Measurements from ENCODE around the gene CLIC4.
"Not testable (repeated sequence)": the region's sequence is repeated elsewhere in the genome, so short reads cannot be mapped to it uniquely, and the experiment has no call there.

CLIC4 gene

DNA sequence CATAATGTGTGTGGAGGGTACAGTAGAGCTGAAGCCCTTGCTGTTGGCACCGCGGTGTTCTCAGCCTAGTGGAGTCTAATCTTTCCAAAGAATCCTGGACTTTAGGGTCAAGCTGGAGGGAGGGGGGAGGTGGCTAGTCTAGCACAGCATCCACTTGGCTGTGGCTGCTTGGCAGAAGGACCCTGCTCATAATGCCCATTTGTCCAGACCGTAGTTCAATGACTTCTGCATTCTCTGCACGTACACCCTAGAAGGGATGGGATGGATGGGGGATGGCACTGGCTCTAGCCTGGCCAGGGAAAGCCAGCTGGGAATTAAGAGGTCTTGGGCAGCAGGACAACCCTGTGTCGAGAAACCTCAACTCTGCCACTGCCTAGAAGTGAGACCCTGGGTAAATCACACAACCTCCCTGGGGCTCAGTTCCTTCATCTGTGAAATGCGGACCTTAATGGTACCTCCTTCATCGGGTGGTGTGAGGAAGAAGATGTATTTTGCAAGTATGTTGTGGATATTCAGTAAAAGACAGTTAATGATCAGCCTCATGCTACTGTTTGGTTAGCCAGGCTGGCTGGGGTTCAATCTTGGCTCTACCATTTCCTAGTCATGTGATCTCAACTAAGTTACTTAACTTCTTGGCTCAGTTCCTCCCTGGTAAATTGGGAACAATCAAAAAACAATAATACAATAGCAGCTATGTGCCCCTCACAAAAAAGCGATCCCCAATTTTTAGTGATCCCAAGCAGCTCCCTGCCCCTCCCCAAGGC lies 27.2 kb upstream of the CLIC4 start:
- DNase-seq (ENCODE audit: low read depth), result no peak

DNA sequence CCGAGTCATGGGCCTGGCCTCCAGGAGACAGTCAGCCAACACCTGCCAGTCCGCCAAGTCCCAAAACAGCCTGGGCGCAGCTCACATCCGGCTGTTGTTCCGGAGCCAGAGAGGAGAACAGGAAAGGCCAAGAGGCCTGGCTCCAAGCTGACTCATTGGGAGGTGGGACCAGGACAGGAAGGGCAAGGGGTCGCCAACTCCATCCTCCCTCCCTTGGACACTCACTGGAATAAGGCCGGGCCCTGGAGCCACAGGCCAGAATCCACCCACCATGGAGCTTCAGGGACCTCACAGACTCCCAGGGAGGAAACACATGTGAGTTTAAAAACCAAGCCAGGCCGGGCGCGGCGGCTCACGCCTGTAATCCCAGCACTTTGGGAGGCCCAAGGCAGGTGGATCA lies 25.1 kb upstream of the CLIC4 start:
- no peak for DNase-seq (ENCODE audit: low read depth)

DNA sequence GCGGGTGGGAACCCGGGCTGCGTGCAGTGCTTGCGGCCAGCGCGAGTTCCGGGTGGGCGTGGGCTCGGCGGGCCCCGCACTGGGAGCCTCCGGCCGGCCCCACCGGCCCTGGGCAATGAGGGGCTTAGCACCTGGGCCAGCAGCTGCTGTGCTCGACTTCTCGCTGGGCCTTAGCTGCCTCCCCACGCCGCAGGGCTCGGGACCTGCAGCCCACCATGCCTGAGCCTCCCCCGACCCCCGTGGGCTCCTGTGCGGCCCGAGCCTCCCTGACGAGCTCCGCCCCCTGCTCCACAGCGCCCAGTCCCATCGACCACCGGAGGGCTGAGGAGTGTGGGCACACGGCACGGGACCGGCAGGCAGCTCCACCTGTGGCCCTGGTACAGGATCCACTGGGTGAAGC lies 23.7 kb upstream of the CLIC4 start:
- DNase-seq (ENCODE audit: low read depth), result no peak

DNA sequence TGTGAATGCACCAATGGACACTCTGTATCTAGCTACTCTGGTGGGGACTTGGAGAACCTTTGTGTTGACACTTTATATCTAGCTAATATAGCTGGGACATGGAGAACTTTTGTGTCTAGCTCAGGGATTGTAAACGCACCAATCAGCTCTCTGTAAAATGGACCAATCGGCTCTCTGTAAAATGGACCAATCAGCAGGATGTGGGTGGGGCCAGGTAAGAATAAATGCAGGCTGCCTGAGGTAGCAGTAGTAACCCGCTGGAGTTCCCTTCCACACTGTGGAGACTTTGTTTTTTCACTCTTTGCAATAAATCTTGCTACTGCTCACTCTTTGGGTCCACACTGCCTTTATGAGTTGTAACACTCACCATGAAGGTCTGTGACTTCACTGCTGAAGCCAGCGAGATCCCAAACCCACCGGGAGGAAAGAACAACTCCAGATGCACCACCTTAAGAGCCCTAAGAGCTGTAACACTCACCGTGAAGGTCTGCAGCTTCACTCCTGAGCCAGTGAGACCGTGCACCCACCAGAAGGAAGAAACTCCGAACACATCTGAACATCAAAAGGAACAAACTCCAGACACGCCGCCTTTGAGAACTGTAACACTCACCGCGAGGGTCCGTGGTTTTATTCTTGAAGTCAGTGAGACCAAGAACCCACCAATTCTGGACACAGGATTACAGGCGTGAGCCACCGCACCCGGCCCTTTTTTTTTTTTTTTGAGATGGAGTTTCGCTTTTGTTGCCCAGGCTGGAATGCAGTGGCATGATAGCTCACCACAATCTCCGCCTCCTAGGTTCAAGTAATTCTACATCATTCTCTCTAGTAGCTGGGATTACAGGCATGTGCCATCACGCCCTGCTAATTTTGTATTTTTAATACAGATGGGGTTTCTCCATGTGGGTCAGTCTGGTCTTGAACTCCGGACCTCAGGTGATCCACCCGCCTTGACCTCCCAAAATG lies 22.9 kb upstream of the CLIC4 start:
- not testable (repeated sequence) for DNase-seq (ENCODE audit: low read depth)

DNA sequence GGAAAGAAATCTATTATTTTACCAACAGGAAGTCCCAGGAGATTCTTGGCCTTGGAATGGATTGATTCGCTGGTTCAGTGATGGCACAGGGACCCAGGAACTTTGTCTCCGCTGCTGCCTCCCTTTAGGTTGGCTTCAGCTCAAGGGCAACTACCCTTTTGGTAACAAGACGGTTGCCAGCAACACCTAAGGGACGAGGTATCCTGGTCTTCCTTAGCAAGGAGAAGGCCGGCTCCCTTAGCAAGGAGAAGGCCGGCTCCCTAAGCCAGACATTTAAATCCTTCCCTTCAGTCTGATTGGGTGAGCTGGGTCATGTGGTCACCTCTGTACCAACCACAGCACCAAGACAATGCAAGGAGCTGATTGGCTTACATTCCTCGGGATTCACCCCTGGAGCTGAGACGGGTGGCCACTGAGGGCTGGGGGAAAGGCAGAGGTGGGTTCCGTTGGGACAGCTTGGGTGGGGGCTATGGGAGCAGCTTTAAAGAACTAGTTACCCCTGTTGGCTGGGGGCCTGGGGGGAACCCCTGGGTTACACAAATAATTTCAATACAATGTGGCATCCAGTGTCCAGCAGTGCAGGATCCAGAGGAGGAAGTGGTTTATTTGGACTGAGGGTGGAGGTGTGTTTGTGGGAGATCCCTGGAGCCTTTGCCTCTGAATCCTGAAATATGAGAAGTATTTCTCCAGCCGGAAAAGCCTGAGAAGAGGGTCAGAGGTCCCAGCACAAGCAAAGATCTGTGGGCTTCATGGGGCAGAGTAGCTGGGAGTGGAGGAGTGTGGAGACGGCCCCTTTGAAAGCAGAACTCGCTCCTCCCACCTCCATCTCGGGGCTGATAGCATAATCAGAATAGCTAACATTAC lies 20.7 kb upstream of the CLIC4 start:
- no peak for DNase-seq (ENCODE audit: low read depth)

DNA sequence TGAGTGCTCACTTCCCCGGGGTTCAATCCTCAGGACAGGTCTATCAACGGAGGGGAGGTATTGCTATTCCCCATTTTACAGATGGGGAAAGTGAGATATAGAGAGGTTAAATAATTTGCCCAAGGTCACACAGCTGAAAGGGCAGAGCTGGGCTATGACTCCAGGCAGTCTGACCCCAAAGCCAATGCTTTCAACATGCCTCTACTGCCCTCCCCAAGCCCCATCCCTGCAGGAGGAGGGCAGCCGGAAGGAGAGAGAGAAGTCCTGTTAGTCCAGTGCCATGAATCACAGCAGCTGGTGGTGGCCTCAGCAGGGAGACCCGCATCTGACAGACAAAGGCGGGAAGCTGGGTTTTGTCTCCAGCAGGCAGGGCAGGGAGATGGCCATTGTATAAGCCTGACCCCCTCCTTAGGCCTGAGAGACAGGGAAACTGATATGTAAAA lies 20.0 kb upstream of the CLIC4 start:
- DNase-seq (ENCODE audit: low read depth), result no peak

DNA sequence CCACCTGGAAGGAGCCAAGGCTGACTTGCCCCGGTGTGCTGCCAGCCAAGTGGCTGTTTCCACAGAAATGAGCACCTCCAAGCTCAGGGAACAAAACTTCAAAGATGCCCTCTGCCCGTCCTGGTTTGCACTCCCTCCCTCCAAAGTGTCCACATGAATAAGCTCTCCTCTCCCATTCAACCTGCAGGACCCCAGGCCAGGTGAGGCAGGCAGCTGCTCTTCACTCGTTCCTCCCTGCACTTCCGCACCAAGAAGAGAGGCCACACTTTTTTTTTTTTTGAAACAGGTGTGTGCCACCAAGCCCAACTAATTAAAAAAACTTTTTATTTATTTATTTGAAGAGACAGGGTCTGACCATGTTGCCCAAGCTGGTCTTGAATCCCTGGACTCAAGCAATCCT lies 18.5 kb upstream of the CLIC4 start:
- no peak for DNase-seq (ENCODE audit: low read depth)

DNA sequence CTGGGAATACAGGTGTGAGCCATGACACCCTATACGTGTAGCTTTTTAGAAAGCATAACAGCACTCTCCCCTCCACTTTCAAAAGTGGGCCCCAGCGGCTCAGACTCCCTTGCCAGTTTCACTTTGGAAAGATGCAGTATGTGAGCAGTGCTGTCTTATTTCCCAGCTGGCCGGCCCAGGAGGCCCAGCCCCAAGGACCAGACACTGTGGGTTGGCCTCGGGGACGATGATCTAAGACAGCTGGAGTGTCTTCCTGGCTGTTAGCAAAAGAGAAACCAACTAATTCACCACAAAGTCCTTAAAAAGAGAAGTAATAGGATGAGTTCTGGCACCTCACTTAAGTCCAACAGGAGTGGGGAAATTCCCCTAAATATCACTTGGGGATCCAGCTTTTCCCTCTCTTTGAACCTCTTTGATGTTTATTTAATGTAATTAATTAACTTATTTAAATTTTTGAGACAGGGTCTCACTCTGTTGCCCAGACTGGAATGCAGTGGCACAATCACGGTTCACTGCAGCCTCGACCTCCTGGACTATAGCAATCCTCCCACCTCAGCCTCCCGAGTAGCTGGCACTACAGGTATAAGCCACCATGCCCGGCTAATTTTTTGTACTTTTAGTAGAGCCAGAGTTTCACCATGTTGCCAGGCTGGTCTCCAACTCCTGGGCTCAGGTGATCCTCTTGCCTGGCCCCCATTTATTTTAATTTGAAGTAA lies 17.6 kb upstream of the CLIC4 start:
- DNase-seq (ENCODE audit: low read depth), result no peak

DNA sequence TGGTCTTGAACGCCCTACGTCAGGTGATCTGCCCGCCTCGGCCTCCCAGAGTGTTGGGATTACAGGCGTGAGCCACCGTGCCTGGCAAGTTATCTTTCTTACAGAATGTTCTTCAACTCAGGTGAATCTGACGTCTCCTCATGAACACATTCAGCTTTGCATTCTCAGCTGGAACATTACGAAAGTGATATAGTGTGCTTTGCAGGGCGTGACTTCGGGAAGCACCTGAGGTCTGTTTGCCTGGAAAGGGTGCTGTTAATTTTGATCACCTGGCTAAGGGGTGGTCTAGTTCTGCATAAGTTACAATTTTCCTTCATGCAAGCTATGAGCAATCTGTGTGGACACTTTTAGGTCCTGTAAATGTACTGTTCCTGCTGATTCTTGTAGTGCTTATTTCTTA lies 16.3 kb upstream of the CLIC4 start:
- DNase-seq (ENCODE audit: low read depth), result no peak

DNA sequence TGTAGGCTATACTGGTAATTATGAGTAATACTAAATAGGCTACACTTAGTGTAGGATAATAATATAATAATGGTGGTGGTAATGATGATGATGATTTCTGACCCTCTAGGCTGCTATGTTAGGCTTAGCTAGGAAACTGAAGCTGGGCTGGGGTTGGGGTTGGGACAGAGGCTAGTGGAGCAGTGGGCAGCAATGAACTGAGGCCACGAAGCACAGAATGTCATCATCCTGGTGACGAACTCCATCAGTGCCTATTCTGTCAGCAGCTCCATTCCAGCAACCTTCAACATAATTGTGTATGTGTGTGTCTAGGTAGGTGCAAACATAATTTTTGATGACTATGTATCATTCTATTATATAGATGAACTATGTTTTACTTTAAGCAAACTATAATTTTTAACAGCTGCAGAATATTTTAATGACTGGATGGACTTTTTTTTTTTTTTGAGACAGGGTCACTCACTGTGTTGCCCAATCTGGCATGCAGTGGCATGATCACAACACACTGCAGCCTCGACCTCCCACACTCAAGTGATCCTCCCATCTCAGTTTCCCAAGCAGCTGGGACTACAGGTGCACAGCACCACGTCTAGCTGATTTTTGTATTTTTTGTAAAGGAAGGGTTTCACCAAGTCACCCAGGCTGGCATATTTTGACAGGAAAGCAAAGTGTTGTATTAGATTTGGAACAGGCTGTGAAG lies 12.9 kb upstream of the CLIC4 start:
- no peak for DNase-seq (ENCODE audit: low read depth)

DNA sequence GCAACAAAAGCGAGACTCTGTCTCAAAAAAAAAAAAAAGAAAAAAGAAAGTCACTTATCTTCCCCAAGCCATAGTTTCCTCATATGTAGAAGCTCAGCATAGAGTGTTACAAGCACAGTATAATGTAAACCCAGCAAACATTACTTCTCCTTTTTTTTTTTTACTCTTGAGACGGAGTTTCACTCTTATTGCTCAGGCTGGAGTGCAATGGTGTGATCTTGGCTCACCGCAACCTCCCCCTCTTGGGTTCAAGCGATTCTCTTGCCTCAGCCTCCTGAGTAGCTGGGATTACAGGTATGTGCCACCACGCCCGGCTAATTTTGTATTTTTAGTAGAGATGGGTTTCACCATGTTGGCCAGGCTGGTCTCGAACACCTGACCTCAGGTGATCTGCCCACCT lies 11.9 kb upstream of the CLIC4 start:
- DNase-seq (ENCODE audit: low read depth), result not testable (repeated sequence)

DNA sequence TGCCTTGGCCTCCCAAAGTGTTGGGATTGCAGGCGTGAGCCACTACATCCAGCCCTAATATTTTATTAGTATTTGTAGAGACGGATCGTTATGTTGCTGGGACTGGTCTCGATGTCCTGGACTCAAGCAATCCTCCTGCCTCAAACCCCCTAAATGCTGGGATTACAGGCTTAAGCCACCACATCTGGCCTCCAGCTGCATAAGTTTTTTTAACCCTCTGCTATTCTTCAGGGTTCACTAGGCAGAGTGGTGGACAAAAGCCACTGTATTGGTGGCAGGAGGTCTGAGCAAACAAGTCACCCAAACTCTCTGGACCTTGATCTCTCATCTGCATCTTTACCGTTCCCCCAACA lies 10.1 kb upstream of the CLIC4 start:
- DNase-seq (ENCODE audit: low read depth), result no peak

DNA sequence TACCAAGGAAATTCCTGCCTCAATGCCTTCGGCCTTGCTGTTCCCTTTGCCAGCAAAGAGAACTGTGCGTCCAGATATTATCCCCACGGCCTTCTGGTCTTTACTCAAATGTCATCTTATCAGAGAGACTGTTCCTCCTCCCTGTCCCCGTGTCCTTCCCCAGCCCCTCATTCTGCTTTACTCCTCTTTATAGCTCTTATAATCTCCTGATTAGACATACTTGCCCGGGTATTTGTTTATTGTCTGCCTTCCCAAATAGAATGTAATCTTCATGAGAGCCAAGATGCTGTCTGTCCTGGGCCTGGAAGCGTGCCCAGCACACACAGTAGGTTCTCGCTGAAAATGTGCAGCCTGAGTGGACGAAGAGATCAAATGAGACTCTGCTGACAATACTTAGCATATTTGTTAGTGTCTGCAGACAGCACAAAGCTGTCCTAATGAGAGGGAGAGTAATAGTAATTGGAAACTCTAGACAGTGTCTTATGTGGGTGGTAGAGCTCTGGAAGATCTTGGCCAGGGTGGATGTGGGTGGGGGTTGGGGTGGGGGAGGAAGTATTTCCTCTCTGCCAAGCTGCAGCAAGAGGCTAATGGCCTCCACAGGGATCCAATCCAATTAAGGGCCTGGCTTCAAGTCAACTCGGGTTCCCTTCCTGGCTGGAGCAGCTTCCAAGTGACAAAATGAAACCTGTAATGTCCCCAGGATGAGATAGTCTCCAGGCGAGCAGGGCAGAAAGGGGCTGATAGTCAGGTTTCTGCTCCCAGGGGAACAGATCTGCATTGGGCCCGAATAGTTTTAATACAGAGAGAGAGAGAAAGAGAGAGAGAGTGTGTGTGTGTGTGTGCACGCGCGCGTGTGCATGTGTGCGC lies 9.5 kb upstream of the CLIC4 start:
- no peak for DNase-seq (ENCODE audit: low read depth)

DNA sequence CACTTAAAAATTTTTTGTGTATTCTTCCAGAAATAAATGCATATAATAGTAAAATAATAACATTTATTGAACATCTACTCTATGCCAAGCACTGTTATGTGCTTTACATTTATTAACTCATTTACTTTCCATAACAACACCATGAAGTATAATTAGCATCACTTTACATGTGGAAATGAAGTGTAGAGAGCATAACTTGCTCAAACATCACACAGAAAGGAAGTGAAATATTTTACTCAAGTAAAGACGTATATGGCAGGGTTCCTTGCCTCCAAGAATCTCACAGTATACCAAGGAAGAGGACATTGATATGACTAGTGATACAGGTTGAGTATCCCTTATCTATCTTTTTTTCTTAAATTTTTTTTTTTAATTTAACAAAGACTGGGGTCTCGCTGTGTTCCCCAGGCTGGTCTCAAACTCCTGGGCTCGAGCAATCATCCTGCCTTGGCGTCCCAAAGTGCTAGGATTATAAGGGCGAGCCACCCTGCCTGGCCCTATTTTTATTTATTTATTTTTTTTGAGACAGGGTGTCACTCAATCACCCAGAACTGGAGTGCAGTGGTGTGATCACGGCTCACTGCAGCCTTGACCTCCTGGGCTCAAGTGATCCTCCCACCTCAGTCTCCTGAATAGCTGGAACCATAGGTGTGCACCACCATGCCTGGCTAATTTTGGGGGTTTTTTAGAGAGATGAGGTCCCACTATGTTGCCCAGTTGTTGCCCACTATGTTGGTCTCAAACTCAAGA lies 7.7 kb upstream of the CLIC4 start:
- DNase-seq (ENCODE audit: low read depth), result no peak

DNA sequence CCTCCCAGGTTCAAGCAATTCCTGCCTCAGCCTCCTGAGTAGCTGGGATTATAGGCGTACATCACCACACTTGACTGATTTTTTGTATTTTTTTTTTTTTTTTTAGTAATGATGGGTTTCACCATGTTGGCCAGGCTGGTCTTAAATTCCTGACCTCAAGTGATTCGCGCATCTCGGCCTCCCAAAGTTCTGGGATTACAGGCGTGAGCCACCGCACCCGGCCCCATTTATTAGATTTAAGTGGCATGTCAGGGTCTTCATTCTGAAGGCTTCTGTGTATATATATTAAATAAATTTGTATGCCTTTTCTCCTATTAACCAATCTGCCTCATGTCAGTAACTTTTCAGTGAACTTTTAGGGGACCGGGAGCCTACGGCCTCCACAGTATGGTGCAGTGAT lies 6.0 kb upstream of the CLIC4 start:
- no peak for DNase-seq (ENCODE audit: low read depth)

DNA sequence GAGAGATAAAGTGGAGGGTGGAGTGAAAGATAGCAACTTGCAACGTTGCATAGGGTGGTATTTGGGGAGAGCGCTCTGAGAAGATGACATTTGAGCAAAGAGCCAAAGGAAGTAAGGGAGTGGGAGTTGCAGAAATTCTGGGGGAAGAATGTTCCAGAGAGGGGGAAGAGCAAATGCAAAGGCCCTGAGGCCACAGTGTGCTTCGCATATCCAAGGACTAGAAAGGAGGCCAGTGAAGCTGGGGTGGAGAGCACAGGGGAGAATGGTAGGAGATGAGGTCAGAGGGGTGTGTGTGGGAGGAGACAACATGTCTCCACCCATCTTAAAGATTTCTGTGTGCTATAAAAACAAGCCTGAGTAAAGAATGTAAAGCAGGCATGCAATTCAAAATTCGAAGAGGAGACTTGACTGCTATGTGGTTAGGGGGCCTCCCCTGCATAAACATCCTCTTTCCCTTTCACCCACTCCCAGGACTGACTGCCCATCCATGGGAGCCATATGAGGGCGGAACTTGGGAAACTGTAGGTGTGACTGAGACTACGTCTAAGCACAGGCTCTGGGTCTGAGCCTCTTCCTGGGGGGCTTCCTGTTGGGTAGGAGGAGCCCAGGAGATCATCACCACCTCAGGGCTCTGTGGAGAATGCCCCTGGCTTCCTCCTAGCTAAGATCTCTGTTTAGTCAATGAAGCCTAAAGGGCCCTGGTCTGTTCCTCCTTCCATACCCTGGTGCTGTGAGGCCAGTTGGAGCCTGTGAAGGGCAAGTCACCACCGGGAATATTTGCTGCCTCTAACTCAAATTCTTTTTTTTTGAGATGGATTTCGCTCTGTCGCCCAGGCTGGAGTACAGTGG lies 2.9 kb upstream of the CLIC4 start:
- no peak for DNase-seq (ENCODE audit: low read depth)

DNA sequence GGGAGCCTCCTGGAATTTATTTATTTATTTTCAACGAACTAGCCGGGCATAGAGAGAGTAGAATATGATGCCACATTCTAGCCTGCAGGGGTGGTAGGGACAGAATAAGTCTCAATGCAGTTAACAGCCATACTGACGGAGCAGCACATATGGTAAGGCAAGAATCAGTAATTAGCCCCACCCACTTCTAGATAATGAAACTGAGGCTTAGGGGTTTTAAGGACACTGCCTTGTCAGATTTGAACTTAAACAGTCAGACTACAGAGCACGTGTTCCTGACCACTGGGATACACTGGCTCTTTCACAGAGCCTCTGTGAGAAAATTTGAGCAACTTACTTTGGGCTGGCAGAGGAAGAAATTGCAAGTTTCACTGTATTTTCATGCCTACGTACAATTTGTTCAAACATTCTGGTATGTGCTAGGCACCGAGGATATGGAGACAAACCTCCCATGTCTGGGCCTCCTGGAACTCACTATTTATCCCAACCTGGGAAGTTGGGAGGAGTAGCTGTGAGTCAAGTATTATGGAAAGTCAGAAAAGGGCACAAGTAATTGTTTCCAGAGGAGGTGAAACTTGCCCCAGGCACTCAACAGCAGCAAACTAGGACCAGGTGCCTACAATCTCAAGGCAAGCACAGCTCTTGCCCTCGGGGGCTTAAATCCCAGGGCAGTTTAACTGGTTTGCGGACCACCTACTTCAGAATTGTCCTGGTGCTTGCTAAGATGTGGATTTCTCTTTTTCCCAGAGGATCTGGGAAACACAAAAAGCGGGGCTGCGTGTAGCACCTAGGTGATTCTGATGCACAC lies 1.6 kb upstream of the CLIC4 start:
- DNase-seq (ENCODE audit: low read depth), result no peak

All from activated T-cell treated with anti-CD3 and anti-CD28 coated beads for 24 hours (primary cell).